GM21529 (cell line): ENCODE results near the gene MCHR2.
"Not testable (repeated sequence)": the region's sequence is repeated elsewhere in the genome, so short reads cannot be mapped to it uniquely, and the experiment has no call there.

Source experiments
- ATAC-seq: cut with Tn5 transposase; IDR thresholded peaks from one replicate; pipeline ENCODE4 v1.9.1; 2021; ENCODE audit not compliant: unreplicated experiment

The MCHR2 gene, protein sequence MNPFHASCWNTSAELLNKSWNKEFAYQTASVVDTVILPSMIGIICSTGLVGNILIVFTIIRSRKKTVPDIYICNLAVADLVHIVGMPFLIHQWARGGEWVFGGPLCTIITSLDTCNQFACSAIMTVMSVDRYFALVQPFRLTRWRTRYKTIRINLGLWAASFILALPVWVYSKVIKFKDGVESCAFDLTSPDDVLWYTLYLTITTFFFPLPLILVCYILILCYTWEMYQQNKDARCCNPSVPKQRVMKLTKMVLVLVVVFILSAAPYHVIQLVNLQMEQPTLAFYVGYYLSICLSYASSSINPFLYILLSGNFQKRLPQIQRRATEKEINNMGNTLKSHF

DNA sequence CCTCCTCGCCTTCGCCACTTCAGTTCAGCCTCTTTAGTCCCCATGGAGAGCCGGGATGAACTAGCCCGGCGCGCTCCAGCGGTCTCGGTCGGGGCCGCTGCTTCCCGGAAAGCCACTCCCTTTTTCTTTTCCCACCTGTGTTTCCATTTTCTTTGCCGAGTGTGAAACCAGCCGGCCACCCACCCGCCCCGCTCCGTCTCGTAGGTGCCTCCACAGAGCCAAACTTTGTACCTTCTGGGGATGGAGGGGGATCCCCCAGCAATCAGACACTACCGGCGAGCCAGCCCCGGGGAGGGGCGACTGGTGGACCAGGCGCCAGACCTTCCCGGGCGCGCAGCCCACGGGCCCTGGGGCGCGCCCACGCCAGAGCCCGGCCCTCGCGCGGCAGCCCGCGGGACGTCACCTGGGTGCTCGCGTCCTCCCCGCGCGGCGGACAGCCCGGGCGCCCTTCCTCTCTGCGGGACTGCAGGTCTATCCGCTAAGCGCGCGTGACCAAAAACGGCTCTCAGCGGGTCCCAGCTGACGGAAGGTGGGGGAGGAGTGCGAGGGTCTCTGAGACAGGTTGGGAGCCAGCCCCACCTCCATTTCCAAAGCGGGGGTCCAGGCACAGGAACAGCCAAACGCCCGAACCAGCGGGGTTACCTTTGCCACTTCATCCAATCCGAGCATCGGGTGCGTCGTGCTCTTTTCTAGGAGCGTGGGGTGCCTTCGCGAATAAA lies at the start of gene MCHR2:
Gene MCHR2, minus strand, starts transcription at position 691 of the 719 bp plus-strand sequence. CDS start 38,076 bp downstream, outside the sequence.
- no peak for ATAC-seq

DNA sequence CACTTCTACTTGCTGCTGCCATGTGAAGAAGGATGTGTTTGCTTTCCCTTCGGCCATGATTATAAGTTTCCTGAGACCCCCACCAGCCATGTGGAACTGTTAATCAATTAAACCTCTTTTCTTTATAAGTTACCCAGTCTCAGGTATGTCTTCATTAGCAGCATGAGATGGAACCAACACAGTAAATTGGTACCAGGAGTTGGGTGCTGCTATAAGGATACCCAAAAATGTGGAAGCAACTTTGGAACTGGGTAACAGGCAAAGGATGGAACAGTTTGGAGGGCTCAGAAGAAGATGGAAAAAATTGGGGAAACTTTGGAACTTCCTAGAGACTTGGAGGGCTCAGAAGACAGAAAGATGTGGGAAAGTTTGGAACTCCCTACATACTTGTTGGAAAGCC lies 44.5 kb upstream of the MCHR2 start:
- not testable (repeated sequence) for ATAC-seq

DNA sequence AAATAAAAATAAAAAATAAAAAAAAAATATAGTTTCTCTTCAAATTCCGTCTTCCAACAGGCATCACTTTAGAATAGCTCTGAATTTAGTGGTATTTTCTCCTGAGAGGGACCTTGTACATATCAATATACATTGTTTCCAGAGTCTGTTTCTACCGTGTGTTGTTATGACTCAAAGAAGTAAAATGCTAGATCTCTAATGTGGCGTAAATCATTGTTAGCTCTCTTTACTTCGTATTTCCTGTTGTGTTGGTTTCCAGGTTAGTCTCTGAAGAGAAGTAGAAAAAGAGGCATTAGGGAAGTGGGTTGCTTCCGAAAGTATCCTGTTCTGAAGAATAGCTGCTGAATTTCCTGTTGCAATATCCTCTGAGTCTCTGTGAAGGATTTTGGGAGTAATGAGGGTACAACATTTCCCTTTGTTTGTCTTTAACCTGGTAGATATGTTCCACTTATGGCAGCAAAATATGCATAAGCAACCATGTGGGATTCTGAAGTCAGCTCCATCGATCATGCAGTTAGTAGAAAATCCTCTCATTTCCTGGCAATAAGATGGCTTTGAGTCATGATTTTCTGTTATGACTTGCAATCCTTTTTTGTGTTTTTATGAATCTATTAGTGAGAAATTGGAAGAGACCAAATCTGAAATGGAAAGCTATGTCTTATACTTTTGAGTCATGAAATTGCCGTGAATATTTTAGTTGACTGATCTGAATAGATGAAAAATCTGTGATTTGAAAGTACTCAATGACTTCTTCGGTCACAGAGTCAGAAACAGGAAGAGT lies 42.0 kb upstream of the MCHR2 start:
- ATAC-seq = peak; percentile 76

DNA sequence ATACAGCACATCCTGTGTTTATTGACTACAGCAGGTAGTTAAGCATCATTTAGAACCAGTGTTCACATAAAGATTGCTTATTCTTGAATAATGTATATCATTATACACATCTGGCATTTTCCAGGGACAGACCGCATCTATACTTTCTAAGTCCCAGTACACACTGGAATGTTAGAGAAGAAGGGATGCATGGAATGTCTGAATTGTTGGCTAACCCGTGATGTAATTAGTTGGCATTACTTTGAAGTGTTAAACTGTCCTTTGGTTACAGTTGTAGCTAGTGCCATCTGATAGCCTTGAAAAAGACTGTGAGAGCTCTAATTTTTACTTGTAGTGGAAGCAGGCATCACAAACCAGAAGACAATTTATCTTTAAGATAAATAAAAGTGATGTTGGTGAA lies 29.8 kb upstream of the MCHR2 start:
- ATAC-seq = no peak

DNA sequence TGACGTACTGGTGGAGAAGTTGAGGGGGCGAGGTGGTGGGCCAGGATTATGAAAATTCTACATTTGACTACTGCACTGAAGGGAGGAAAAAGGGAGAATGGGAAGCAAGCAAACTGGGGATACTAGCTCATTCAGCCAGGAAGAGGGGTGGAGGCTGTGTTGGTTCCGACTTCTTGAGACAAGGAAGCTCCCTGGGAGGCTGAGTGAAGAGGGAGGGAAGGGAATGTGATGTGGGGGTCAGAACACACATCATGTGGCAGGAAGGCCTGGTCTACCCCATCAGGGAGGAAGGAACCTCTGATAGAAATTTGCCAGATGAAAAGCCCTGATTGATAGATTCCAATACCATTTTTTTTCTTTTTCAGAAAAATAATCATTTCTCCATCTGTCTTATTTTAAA lies 28.8 kb upstream of the MCHR2 start:
- ATAC-seq = no peak

DNA sequence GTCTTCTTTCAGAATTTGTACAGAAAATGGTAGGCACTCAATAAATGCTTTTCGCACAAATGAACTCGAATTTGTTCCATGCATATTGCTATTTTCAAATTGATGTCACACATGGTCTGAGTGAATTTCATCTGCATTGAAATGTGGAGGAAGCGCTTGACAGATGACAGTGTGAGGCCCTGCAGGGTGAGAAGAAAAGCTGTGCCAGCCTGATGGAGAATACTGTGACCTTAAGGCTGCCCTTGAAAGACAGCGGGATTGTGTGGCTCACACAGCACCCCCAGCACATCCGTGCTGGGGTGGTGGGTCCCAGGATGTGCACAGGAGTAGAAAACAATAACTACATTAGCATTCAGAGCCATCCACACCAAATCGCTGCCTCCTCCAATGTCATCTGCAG lies 14.8 kb upstream of the MCHR2 start:
- ATAC-seq = no peak

DNA sequence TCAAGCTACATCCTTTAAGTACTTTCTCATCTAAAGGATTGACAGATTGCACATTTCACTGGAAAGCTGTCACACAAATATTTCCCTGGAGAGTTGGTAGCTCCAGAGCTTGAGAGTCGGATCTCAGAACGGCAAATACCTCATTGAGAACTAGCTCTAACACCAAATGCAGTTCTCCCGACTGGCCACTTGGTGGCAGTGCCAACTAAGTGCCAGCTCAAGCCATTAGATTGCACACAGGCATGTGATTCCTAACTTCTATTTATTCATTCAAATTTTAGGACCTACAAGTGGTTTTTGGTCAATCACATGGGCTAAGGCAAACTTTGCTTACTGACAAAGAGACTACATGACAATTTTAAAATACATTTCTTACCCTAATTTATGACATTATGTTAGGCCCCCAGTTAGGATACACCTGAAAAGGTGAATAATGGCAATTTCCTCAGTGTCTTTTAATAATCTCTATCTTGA lies 7.9 kb upstream of the MCHR2 start:
- ATAC-seq = peak; percentile 97

DNA sequence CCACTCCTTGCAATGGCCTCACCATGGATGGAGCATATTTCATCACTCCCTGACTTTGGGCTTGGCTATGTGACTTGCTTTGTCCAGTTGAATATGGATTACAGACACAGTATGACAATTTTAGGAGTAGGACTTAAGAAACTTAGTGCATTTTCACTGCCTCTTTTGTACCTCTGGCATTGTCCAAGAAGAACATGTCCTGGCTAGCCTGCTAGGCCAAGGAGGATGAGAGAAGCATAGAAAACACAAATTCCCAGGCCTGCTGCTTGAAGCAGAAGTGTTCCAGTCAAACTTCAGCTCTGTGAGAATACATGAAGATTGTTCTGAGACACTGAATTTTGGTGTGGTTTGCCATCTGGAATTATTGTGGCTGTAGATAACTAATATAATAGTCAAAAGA lies 3.1 kb upstream of the MCHR2 start:
- no peak for ATAC-seq

DNA sequence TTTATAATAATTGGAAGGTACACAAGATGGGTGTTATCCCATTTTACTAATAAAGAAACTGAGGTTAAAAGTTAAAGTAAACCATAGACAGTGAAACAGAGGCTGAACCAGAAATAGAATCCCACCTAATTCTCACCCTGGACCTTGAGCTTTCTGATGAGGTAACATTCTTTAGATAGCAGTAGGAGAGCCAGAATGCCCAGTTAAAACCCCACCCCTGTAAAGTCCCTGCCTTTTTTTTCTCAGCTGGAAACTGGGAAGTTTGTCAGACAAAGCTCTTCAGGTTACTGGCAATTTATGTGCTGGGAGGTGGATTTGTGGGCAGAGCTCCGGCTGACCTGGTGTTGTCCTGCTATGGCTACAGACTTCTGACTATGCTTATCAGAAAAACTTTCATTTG lies 1.9 kb upstream of the MCHR2 start:
- no peak for ATAC-seq

DNA sequence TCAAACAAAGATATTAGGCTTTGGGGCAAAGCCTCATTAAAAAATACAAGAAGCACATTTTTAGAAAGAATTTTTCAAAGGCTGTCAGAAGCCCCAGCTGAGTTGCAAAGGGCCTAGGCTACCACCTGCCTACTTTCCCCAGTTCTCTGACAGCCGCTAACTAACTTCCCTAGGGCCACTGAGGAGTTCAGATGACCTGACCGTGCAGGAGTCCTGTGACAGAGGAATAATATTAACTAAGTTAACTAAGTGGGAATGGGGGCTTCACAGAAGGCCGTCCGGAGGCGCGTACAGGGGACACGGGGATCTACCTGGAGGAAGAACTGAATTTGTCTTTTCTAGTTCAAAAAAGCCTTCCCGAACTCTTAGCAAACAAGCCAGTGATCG lies 884 bp downstream of the MCHR2 start:
- ATAC-seq = no peak

DNA sequence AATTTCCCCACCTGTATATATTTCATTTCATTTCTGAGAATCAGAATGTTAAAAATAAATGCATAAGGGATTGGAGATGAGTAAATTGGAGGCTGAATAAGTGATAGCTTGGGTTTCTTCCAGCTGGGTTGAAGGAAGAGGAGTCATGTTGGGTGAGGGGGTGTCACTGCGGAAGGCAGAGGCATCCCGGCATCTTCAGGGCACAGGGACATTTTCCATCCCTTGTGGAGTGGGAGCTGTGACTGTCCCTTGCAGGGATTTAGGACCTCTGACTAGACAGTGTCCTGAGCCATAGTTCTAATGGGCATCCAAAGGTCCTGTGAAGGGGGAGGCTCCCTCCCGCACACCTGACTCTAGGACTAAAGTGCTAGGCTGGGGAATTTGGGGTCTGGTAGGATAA lies 2.1 kb downstream of the MCHR2 start:
- ATAC-seq = no peak

DNA sequence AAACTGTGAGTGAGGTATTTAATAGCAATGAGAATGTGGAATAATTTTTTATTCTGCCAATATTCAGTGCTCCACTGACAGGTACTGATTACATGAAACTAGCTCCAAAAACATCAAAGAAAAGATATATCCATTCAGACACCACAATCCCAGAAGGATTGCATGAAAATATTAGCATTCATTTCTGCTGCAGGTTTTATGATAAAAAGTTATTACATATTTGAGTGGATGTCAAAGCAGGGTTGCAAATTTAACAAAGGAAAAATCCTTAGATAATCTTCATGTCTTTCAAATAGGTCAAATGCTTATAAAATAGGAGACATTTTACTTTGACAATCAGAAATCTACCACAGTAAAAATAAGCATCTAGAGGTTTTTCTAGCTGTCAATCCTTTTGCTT lies 13.3 kb downstream of the MCHR2 start:
- no peak for ATAC-seq

DNA sequence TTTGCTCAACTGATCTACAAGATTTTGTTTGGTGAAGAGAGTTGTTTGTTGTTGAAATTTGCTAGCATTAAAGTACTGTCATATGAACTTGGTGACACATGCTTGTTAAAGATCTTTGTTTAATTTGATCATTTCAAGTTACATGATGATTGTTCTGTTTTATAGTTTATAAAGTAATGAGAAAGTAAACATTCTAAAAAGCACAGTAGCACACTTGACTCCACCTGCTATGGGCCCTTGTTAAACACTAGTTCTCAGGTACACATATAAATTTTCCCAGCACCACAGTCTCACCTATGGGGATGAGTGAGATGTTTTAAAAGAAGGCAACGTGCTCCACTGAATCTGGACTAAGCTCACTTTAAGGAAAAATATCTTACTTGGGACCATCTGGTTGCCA lies 14.1 kb downstream of the MCHR2 start:
- ATAC-seq = no peak

DNA sequence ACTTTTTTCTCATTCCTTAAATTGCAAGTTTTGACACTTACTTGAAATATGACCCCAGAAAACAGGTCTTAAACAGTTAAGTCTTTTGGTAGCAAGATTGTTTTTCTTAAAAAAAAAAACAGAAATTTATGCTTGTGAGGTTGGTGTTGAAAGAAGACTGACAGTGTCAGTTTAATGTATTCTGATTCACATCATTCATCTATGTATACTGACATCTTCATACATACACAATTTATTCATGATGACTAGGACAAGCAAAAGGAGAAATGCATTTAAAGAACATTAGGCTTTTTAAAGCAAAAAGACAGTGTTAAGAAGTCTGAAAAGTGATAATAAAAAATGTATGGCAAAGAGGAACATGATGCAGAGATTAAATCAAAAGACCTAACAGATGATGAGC lies 27.0 kb downstream of the MCHR2 start:
- no peak for ATAC-seq

DNA sequence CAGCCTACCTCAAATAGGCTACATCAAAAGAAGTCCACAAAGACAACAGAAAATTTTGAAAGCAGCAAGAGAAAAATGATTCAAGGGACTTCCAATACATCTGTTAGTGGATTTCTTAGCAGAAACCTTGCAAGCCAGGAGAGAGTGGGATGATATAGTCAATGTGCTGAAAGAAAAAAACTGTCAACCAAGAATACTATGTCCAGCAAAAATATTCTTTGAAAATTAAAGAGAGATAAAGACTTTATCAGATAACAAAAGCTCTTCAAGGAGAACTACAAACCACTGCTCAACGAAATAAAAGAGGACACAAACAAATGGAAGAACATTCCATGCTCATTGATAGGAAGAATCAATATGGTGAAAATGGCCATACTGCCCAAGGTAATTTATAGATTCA lies 34.0 kb downstream of the MCHR2 start:
- ATAC-seq = no peak

DNA sequence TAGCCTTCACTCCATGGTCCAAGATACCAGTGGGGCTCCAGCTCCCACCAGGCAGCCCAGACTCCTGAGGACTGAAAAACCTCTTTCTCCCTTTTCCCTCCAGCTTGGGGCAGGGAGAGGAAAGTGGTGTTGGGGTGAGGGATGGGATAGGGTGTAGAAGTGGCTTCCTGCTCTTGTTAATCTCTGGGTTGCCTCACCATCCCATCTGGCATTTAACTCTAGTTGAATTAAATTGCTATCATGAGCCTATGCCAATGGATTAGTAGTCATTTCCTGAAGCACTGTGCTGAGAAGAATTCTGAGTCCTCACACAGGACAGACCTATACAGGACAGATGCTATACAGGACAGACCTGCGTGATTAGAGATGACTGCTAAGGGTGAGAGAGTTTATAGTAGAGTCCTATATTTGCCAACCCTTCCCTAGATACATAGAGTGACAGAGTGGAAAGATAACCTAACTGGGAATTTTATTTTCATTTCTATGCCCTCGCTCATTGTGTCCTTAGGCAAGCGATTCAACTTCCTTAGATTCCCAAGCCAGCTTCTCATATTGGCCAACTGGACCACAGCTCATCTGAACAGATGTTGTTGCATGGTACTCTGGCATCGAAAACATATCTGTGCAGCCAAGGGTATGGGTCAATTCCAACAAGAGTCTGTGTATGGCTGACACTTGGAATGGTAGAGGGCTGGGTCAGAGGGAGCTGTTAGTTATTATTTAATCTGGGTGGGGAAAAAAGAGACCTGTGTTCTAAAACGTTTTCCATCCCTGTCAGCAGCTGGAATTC lies 42.8 kb downstream of the MCHR2 start:
- ATAC-seq = no peak

DNA sequence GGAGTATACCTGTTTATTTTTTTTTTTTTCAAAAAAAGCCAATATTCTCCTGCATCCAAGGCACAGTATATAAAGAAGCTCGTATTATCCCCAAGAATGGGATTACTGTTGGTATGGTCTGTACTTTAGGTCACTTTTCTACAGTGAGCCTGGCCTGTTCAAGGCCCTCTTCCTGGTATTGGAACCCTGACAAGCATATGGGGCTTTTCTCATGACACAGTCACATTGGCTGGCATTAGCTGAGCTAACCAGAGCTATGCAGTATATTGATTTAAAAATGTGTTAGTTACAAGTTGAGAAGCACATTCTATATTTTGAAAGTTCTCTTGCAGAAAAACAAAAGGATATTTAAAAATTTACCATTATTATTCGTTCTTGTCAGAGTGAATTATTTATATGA lies 48.0 kb downstream of the MCHR2 start:
- no peak for ATAC-seq

DNA sequence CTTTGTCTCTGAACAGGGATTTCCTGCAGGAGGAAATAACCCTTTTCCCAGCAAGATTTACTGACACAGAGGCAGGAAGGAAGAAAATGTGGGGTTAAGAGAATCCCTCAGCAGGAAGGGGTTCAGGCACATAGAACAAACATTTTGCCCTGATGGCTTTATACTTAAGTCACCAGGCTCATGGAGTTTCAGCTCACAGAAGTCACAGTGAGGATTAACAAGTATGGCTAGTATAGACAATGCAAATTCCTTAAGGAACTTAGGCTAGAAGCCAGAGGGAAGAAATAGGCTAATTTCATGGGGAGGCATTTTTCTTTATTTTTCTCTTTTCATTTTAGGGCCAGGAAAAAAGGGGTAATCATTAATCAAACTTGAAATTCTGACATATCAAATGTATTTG lies 50.2 kb downstream of the MCHR2 start:
- no peak for ATAC-seq

DNA sequence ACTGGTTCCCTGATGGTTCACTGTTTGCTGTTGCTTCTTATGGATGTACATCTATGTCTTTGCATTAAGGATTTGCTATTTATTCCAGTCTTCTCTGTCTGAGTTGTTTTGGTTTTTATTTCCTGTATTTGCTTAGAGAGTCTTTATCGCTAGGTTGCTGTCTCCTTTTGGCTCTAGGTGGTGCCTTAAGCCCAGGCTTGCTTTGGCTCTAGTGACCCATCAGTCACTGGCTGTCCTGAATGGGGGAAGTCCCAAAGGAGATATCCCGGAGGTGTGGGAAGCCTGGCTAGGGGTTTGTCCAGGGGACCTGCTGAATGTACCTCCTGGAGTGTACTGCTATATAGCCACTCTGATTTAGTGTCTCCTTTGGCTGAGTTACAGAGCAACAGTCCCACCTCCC lies 53.4 kb downstream of the MCHR2 start:
- ATAC-seq = no peak

DNA sequence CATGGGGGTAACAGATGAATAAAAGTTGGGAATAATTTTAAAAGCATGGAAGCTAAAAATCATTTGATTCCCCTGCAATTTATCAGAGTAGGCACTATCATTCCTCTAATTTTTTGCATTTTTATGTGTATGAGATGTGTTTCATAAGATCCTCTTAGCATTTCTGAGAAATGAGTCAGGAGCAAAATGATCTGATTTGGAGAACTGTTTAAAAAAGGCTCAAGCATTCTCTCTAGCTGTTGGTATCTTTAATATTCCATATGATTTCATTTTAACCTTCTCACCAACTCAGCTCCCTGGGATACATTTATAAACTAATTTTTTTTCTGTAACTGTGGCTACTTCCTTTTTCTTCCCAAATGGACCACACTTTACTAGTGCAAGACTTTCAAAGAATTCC lies 60.9 kb downstream of the MCHR2 start:
- no peak for ATAC-seq

DNA sequence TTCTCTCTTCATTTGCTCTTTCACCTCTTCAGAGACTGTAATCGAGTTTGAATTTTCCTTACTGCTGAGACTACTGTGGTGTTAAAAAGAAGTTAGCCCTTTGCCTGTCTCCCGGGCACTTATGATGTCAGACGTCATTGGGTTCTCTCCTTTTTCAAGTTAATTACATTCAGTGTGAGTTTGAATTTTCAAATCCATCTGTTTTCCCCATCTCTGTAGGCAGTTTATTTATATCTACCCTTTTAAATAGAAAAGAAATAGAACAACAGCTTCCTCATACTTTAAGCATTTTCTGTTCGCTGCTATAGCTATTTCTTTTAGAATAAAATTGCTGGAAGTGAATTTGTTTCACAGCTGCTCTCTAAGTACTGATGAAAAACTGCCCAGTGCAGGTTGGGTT lies 81.4 kb downstream of the MCHR2 start:
- no peak for ATAC-seq
